Activated gamma-delta T cell treated with anti-CD3 and anti-CD28 coated beads, Interleukin-2, amount 50 U/mL, for 16 hours (primary cell): ENCODE measurements around the gene ARHGEF10L.

Experiments used
- DNase-seq: peaks from one replicate; pipeline ENCODE4 v3.0.0-alpha.2; 2020; ENCODE audit warnings: low read depth

Gene ARHGEF10L

DNA sequence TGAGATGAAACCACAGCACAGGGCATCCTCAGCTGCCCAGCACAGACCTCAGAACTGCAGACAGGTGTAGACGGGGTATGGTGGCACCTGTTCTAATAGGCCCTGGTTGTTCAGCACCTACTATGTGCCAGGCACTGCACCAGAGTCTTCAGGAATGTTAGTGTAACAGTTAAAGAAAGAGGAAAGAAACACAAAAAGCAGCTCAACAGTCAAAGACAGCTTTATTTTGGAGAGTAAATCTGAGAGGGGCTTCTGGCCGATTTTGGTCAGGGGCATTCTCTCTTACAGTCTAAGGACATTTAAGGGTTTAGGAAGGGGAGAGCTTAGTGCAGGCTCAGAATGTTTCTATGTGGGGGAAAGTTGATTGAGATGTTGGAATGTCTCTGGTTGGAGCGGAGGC lies 170.5 kb downstream of the ARHGEF10L start:
- DNase-seq, result no peak

DNA sequence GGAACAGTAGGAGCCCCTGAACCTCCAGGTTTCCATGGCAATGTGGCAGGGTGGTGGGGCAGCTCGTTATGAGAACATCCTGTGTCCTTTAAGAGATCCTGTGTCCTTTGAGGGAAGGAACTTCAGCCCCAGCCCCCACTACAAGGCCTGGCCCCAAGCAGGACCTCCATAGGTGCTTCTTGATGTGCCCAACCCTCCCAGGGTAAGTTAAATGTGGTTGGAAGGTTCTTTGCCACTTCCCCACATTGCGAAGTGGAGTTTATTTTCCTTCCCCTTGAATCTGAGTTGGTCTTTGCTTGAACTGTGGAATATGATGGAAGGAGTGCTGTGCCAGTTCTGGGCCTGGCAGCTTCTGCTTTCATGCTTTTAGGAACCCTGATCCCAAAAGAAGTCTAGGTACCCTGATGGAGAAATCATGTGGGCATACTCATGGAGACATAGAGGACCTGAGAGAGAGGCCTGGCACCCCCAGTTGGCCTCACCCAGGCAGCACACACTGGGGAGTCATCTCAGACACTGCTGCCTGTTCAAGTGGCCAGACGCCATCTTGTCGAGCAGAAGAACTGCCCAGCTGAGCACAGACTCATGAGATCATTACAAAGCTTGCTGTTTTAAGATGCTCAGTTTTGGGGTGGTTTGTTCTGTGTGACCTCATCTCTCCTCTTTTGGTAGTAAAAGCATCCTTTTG lies 171.5 kb downstream of the ARHGEF10L start:
- no peak for DNase-seq

DNA sequence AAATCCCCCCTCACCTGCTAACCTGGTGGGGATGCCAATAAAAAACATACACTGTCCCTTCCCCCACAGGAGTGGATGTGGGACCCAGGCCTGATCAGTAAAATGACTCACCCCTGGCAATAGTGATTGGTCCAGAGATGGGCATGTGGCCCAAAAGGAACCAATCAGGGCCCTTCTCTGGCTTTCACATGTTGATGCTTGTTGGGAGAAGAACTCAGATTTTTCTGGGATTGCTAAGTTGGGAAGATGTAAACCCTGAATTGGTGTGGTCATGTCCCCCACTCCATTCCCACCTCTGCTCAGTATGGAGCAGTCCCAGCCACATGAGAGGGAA lies 172.0 kb downstream of the ARHGEF10L start:
- DNase-seq, result no peak

DNA sequence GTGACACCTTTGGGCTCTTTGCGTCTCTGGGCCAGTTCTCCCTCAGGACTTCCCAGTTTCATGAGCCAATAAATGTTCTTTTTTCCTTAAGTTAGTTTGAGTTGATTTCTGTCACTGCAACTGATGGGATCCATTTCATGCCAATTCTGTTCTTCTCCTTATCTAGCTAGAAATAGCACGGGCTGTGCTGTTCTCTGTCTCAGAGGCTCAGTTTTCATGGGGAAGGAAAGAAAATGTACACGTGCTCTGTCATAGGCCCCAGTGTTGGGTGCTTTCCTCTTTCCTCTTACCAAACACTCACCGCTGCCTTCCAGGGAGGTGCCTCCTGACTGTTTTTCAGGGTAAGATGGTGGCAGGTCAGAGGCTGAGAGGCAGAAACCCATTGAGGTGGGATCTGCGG lies 172.4 kb downstream of the ARHGEF10L start:
- no peak for DNase-seq

DNA sequence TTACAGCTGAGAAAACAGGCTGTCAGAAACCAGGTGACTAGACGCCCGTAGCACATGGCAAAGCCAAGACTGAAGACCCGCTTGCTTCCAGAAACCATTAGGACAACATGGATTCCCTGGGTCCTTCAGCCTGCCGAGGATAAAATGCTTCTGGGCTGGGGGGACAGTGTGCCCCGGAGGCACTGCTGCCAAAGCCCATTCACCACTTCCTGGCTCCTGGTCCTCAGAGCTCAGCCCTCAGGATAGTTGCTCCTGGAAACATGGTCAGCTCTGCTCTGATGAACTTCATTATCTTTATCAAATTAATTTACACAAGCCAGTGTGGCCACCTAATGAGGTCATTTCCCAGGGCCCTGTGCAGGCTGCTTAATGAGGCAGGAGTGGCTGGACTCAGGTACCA lies 174.5 kb downstream of the ARHGEF10L start:
- no peak for DNase-seq

DNA sequence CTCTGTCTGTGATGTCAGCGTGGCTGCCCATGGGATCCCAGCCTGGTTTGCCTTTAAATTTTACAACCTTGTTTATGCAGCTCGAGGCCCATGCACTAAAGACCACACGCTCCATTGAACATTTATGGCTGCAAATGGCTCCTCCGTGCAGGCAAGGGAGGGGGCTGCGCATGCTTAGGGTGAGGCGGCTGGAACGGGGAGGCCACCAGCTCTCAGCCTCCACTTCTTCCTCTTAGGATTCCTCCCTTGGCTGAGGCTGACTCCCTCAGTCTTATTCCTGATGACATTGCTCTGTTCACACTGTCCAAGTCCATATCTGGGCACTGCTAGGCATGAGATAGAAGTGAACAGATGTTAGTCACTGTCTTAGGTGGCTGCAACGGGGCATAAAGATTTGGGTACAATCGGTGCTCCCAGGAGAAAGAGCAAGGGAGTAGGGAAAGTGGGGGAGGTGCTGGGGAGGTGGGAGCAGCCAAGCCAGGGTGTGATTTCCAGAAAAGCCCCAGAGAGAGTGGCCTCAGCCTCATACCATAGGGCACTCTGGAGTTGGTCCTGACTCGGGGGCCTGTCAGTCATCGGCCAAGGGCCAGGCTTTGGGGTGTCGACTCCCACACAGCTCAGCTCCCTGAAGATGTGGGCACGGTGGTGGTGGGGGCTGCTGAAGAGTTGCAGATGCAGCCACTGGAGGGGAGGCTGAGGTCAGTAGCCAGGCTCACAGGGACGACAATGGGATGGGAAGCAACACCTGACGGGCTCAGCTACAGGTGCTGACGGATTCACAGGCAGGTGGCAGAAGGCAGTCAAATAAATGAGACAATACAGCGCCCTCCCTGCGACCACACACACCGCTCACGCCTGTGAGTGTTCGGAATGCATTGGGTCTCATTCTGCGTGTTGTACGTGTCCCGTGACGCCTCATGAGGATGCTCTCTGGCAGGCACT lies 178.4 kb downstream of the ARHGEF10L start:
- no peak for DNase-seq

DNA sequence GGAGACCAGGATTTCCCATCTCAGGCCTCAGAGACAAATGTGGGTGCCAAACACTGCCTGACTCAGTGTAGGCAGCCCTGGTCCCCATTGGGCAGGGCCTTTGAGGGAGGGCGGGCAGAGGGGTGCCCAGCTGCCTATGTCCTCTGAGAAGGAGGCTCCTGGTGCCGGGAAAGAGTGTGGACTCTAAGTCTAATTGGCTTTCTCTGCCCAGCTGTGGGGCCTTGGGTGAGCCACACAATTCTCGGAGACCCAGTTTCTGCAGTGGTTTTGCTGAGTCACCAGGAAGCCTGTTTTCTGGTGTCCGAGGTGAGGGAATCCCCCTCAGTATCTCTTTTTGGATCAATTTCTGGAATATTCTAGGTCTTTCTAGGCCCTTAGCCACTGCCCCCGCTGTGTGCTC lies 180.4 kb downstream of the ARHGEF10L start:
- no peak for DNase-seq

DNA sequence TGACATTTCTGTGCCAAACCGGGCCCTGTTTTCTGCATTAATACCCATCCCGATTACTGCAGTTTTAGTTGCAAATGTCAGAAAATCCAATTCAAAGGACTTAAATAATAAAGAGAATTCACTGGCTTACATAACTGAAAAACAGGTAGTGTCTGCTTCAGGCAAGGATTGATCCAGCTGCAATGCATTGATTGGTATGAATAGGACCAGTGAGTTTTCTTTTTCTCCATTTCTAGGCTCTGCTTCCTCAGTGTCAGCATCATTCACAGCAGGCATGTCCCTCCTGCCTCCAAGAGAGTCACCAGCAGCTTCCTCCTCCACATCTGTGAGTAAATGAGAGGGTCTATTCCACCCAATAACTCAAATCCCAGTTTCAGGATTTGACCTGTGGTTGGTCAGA lies 181.9 kb downstream of the ARHGEF10L start:
- DNase-seq, result no peak

DNA sequence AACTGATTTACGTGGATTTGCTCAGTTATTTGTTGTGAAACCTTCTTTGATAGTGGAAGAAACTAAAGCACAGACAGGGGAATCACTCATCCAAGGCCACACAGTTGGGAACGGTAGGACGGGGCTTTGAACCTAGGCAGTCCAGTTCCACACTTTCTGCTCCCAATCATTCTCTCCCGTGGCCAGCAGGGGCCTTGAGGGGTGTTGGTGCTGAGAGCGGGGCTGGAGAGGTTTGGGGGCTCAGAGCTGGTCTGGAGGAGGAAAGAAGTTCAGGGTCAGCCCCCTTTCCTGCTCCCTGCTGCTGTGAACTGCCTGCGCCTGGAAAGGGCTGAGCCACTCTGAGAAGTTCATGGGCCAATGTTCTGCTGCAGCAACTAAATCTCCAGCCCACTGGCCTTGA lies 184.2 kb downstream of the ARHGEF10L start:
- no peak for DNase-seq

DNA sequence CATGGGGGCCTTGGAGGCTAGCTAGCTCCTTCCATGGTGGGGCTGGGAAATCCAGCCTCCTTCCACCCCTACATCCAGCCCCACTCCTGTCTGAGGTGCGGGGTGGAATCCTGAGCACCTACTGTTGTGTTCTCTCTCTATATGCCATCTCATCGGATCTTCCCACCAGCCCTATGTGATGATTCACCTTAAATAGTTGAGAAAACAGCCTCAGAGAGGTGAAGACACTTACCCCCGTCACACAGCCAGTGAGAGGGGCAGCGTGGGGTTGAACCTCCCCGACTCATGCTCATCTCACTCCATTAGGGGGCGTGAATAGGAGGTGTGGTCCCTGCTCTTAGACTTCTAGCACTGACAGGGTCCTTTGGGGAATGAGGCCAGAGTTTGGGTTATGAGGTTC lies 184.7 kb downstream of the ARHGEF10L start:
- no peak for DNase-seq

DNA sequence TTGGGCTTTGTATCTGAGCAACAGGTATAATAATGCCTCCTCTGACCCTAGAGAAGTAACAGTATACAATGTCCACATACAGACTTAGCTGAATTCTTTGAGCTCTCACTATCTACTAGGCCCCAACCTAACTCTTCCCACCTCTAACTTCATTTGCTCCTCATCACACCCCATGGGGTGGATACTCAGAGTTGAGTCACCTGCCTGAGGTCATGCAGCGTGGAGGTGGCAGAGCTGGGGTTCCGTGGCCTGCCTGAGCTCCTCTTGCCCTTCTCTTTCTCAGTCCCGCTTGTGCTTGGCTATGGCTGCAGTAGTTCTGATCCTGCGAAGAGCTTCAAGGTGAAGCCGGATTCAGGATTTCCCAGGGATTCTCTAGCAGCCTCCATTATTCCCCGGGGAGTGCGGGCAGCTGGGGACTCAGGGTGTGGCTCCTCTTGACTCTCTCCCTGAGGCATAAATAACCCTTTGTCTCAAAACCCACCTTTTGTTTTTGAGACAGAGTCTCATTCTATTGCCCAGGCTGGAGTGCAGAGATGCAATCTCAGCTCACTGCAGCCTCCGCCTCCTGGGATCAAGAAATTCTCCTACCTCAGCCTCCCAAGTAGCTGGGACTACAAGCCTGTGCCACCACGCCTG lies 185.7 kb downstream of the ARHGEF10L start:
- no peak for DNase-seq

DNA sequence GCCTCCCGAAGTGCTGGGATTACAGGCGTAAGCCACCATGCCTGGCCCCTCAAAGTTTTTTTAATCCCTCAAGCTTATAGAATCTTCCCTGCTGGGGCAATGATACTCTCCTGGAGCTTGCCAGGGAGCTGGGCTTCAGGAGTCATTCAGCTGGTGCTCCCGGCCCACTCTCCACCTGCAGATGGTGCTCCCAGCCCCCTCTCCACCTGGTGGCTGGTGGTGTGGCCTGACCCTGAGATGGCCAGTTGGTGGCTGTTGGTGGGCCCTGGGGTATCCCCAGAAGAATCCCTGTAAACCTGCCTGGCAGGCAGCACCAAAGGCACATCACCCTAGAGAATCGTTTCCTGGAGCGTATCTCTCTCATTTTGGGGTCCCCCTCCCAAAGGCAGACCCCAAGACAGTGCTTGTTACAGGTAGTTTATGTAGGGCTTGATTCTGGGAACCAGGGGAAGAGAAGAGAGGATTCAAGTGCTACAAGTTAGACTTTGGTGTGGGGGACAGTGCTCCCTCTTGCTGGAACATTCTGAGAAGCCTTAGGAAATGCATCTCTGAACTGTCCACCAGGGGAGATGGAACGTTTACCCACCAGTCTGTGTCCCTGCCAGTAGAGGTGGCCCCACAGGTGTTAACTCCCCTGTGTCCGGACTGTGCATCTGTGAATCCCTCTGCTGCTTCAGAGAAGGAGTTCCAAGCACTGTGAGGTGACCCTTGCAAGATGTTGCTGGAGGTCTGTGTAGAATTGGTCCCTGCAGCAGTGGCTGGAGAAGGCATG lies 186.5 kb downstream of the ARHGEF10L start:
- no peak for DNase-seq

DNA sequence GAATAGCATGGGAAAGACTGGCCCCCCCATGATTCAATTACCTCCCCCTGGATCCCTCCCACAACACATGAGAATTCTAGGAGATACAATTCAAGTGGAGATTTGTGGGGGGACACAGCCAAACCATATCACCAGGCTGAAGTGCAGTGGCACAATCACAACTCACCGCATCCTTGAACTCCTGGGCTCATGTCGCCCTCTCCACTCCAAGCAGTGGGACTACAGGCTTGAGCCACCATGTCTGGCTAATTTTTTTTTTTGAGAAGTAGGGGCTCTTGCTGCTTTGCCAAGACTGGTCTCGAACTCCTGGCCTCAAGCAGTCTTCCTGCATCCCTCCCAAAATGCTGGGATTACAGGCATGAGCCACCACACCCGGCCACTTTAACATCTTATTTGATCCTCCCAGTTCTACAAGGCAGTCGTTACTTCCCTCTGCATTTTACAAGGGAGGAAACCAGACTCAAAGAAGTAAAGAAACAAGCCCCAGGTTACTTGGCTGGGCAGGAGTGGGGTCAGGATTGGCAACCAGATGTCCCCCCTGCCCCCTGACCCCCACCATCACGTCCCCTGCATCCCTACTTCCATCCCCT lies 188.7 kb downstream of the ARHGEF10L start:
- DNase-seq, result no peak

DNA sequence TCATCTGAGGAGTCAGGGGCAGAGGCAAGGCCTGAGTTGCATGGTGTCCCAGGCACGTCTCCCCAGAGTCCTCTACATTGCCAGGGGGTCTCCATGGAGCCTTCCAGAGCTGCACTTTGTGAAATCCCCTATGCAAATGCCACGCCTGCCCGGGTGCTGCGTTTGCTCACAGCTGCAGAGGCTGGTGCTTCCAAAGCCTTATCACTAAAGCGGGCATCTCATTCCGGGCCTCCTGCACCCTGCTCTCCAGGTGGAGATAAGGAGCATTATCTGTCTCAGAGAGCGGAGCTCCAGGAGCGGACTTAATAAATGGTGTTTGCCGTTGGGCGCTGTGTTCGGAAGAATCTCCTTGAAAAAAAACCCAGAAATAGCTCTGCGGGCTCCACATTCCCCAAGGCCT lies 189.8 kb downstream of the ARHGEF10L start:
- no peak for DNase-seq

DNA sequence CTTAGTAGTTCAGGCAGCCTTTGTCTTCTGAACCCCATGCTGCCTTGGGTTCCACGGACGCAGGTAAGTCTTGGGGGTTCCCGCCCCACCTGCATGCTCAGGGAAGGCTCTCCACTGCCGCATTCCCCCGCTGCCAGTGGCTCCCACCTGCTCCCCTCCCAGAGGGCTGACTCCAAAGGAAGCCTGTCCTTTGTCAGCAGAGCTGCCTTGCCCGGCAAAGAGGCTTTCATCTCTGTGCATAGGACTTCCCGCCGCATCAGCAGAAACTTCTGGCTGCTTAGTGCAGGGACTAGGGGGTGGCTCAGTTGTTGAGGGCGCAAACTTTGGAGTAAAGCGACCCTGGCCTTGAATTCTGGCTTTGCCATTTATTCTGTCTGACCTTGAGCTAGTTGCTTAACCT lies 190.4 kb downstream of the ARHGEF10L start:
- DNase-seq, result no peak

DNA sequence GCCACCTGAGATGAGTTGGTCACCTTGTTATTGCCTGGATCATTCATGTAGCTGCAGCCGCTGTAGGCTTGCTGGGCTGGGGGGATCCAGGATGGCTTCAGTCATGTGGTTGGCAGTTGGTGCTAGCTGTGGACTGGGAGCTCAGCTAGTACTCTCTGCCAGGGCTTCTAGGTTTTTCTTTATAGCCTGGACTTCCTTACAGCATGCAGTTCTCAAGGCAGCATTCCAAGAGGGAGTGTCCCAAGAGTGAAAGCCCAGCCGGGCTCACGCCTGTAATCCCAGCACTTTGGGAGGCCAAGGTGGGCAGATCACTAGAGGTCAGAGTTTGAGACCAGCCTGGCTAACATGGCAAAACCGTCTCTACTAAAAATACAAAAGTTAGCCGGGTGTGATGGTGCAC lies 192.0 kb downstream of the ARHGEF10L start:
- DNase-seq, result no peak

DNA sequence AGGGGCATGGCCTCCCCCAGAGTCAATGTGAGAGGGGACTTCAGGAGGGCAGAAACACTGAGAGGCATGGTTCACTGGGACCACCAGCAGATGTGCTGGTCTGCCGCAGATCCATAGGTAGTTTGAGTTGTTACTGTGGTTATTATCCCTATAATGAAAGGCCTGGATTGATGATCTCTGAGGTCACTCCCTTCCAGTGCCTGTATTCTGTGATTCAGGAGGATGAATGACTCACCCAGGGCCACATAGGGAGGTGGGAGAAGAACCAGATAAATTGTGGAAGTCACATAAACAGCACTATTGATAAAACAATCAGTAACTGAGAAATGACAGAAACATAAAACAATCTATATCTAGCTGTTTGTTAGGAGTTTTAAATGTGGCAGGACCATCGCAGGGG lies 193.0 kb downstream of the ARHGEF10L start:
- DNase-seq, result no peak

DNA sequence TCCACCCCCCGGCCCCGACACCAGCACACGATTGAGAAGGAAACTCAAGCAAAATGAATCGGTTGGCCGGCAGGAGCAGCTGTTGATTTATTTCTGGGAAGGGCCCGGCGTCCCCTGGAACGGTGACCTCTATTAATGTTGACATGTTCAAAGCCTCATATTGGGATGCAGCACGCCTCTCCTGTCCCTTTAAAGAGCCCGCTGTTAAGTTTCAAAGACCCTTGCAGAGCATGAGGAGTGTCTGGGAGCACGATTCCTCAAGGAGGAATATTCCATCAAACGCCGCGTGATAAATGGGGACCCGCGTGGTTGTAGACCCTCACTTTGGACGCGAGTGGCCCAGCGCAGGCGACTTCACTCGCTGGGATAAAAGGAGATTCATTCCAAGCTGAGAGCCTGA lies 194.2 kb downstream of the ARHGEF10L start:
- no peak for DNase-seq

DNA sequence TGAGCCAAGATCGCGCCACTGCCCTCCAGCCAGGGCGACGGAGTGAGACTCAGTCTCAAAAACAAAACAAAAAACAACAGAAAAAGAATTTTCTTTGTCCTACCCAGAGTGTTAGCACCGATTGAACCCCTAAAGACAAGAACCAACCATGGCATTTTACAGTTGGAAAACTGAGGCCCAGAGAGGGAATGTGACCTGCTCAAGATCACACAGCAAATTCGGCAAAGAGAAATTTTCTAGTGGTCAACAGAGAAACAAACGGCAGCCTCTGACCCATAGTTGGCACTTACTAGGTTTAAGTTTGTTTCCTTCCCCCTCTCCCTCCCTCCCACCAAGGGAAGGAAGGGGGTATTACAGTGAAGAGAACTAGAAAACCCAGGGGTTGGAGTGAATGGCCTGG lies 195.1 kb downstream of the ARHGEF10L start:
- DNase-seq, result no peak

DNA sequence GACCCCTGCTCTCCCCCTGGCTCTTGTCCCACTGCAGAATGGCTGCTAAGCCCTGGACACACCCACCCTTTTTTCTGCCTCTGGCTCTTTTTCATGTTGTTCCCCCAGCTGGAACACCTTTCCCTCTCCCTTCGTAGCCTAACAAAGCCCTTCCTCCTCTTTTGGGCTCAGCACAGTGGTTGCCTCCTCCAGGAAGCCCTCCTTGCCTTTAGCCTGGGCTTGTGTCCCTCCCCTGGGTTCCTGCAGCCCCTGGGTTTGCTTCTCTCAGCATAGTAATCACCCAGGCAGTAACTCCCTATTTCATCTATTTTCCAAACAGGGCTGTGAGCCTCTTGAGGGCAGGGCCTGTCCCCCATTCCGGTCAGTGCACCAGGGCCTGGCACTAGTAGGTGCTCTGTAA lies 195.8 kb downstream of the ARHGEF10L start:
- no peak for DNase-seq

DNA sequence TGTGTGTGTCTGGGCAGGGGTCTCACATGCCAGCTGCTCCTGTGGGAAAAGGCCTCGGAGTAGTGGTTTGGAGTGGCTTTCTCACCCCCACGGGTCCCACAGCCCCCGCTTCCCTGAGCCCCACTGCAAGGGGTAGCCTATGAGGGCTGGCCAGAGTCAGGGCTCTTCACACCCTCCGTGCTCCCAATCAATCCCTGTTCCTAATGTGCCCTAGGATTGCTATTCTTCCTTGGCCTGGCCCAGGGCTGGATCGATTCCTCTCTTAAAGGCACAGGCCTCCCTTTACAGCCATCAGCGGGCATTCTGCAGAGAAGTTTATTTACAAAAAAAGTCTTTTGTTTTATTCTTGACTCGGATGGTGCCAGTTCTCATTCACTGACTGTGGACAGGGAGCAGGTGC lies 196.3 kb downstream of the ARHGEF10L start:
- DNase-seq, result no peak

DNA sequence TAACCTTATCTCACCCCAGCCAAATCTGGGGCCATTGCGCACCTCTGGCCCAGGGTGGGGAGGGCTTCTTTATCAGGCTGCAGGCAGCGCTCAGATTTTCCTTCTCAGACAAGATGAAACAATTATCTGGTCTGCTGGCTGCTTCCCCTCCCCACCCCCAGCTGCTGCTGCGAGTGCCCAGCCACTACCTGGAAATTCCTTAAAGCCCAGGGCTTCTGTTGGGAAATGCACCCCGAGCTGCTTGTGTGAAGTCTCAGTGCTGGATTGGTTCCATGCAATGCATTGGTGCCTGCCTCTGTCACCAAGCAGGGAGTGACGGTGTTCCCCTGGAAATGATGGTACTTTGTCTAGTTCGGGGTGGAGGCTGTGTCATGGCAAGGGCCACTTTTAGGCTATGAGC lies 197.1 kb downstream of the ARHGEF10L start:
- DNase-seq, result no peak
